ENCODE data around the gene ZNF536. TPM values are rescaled to one million over a fixed set of nuclear protein-coding genes. Genes with fewer than 3 reads are reported as not detected.

Gene ZNF536
- total RNA-seq, 1 donor from 2014 or later, result 24.9 TPM

- peaks cover 4% of the 10 kb centered on the region for H3K36me3 Mint-ChIP-seq (ENCODE audit: unreplicated experiment)
- peaks cover 33% of the 10 kb centered on the region for H3K4me1 Mint-ChIP-seq (ENCODE audit: low read depth, unreplicated experiment)
- no peak overlapping the region for H3K27ac Mint-ChIP-seq (ENCODE audit: unreplicated experiment)
- TF ChIP-seq, protein P1, sequence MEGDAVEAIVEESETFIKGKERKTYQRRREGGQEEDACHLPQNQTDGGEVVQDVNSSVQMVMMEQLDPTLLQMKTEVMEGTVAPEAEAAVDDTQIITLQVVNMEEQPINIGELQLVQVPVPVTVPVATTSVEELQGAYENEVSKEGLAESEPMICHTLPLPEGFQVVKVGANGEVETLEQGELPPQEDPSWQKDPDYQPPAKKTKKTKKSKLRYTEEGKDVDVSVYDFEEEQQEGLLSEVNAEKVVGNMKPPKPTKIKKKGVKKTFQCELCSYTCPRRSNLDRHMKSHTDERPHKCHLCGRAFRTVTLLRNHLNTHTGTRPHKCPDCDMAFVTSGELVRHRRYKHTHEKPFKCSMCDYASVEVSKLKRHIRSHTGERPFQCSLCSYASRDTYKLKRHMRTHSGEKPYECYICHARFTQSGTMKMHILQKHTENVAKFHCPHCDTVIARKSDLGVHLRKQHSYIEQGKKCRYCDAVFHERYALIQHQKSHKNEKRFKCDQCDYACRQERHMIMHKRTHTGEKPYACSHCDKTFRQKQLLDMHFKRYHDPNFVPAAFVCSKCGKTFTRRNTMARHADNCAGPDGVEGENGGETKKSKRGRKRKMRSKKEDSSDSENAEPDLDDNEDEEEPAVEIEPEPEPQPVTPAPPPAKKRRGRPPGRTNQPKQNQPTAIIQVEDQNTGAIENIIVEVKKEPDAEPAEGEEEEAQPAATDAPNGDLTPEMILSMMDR (IDR thresholded peaks at IDR 0.05; ENCODE audit: partially characterized antibody, unreplicated experiment), result no peak
- H3K4me3 Mint-ChIP-seq (ENCODE audit: unreplicated experiment), result no peak overlapping the region
- peaks cover 1% of the 10 kb centered on the region for H3K9me3 Mint-ChIP-seq (ENCODE audit: unreplicated experiment)
- H3K27me3 Mint-ChIP-seq (ENCODE audit: unreplicated experiment), result peaks cover 7% of the 10 kb centered on the region
- no peak for DNase-seq
Measured at GRCh38 chr19:30523791-30524190, 151.6 kb downstream of the ZNF536 start.

GRCh38 chr19:30525383-30525782, 153.2 kb downstream of the ZNF536 start:
- Mint-ChIP-seq H3K9me3 (ENCODE audit: unreplicated experiment) (peaks cover 8% of the 10 kb centered on the region), H3K27me3 (ENCODE audit: unreplicated experiment) (peaks cover 12% of the 10 kb centered on the region), H3K4me1 (ENCODE audit: low read depth, unreplicated experiment) (peaks cover 47% of the 10 kb centered on the region), H3K4me3 (ENCODE audit: unreplicated experiment) (peak overlapping the region; percentile 13), H3K36me3 (ENCODE audit: unreplicated experiment) (no peaks in the 10 kb centered on the region), H3K27ac (ENCODE audit: unreplicated experiment) (peak overlapping the region; percentile 7)
- DNase-seq, result no peak
- TF ChIP-seq, protein P1 (IDR thresholded peaks at IDR 0.05; ENCODE audit: partially characterized antibody, unreplicated experiment), result no peak

DNA sequence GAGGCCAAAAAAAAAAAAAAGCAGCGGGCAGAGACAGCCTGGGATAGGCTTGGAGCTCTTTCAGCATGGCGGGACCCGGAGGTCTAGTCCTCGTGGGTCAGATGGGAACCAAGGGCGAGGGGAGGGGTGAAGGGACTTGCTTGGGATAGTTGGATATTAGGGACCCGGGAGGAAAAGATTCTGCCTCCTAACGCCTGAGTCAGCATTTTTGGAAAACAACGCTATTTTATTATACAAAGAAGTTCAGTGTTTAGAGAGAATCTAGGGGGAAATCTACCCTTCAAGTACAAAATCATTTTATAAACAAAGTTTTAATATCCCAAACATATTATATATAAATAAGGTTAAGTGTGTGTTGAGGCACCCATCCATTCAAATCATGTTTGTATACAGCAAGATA, 156.7 kb downstream of the ZNF536 start:
- H3K27ac Mint-ChIP-seq (ENCODE audit: unreplicated experiment), result peak overlapping the region; percentile 97
- H3K27me3 Mint-ChIP-seq (ENCODE audit: unreplicated experiment), result peaks cover 12% of the 10 kb centered on the region
- H3K9me3 Mint-ChIP-seq (ENCODE audit: unreplicated experiment), result peaks cover 16% of the 10 kb centered on the region
- H3K36me3 Mint-ChIP-seq (ENCODE audit: unreplicated experiment), result no peaks in the 10 kb centered on the region
- TF ChIP-seq, protein P1 (IDR thresholded peaks at IDR 0.05; ENCODE audit: partially characterized antibody, unreplicated experiment), result no peak
- no peak overlapping the region for H3K4me3 Mint-ChIP-seq (ENCODE audit: unreplicated experiment)
- H3K4me1 Mint-ChIP-seq (ENCODE audit: low read depth, unreplicated experiment), result peaks cover 50% of the 10 kb centered on the region
- DNase-seq, result no peak

- Mint-ChIP-seq H3K27ac (ENCODE audit: unreplicated experiment) (peak overlapping the region; percentile 97), H3K36me3 (ENCODE audit: unreplicated experiment) (no peaks in the 10 kb centered on the region), H3K4me3 (ENCODE audit: unreplicated experiment) (peak overlapping the region; percentile 43), H3K9me3 (ENCODE audit: unreplicated experiment) (peaks cover 17% of the 10 kb centered on the region), H3K4me1 (ENCODE audit: low read depth, unreplicated experiment) (peaks cover 44% of the 10 kb centered on the region), H3K27me3 (ENCODE audit: unreplicated experiment) (peaks cover 12% of the 10 kb centered on the region)
- DNase-seq, result peak; percentile 64
- TF ChIP-seq, protein P1 (IDR thresholded peaks at IDR 0.05; ENCODE audit: partially characterized antibody, unreplicated experiment), result no peak
Measured at GRCh38 chr19:30529876-30530275, 157.7 kb downstream of the ZNF536 start.

DNA sequence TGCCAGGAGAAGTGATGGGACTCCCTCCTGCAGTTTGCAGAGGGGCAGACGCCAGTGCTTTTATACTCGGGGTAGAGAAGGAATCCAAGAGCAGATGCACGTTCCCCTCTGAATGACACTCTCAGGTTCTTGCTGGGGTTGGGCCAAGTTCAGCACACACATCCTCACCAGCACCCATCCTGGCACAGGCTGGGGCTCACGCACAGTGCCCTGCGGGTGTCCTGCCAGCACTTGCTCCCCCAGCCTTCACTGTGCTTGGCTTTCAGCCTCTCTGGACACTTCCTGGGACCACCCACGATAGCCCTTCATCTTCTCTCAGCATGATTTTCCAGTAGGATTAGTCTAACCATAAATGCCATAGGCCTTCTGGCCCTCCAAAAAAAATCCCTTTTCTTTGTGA, 158.6 kb downstream of the ZNF536 start:
- Mint-ChIP-seq H3K9me3 (ENCODE audit: unreplicated experiment) (peaks cover 19% of the 10 kb centered on the region), H3K27ac (ENCODE audit: unreplicated experiment) (peak overlapping the region; percentile 97)

More for the DNA sequence above, 158.6 kb downstream of the ZNF536 start:
- peaks cover 36% of the 10 kb centered on the region for H3K4me1 Mint-ChIP-seq (ENCODE audit: low read depth, unreplicated experiment)
- no peak for DNase-seq
- peaks cover 12% of the 10 kb centered on the region for H3K27me3 Mint-ChIP-seq (ENCODE audit: unreplicated experiment)
- H3K4me3 Mint-ChIP-seq (ENCODE audit: unreplicated experiment), result peak overlapping the region; percentile 65
- TF ChIP-seq, protein P1 (IDR thresholded peaks at IDR 0.05; ENCODE audit: partially characterized antibody, unreplicated experiment), result no peak
- no peaks in the 10 kb centered on the region for H3K36me3 Mint-ChIP-seq (ENCODE audit: unreplicated experiment)
